DND-41 (cell line): Measurements from ENCODE around the gene CAND2.

Experiments
- ATAC-seq: fragments of 200-7000 bp; cut with Tn5 transposase; 3 replicates; pipeline ENCODE4 v1.9.1; 2021; ENCODE audit warnings: low read depth; ENCODE audit not compliant: insufficient read depth
- DNase-seq: peaks from one replicate; pipeline ENCODE4 v3.0.0-alpha.2; 2020
- H2AFZ ChIP-seq: 2 replicates; pipeline ENCODE4 v1.6.0; 2012; ENCODE audit warnings: low read depth, low read length
- H3K27ac ChIP-seq: 2 replicates; pipeline ENCODE4 v1.5.1; 2012; ENCODE audit warnings: low read length, inconsistent platforms
- H3K27me3 ChIP-seq: fragments of 200-600 bp; sonication (generic); 2 replicates; pipeline ENCODE4 v1.6.0; 2012; ENCODE audit warnings: low read length, mild to moderate bottlenecking, inconsistent platforms; ENCODE audit not compliant: insufficient read depth, poor library complexity
- H3K36me3 ChIP-seq: 2 replicates; pipeline ENCODE4 v1.5.1; 2012; ENCODE audit warnings: low read length, inconsistent platforms; ENCODE audit not compliant: insufficient read depth
- H3K4me1 ChIP-seq: 2 replicates; pipeline ENCODE4 v1.5.1; 2012; ENCODE audit warnings: mild to moderate bottlenecking, low read length; ENCODE audit not compliant: insufficient read depth
- H3K4me2 ChIP-seq: 2 replicates; pipeline ENCODE4 v1.6.0; 2012; ENCODE audit warnings: mild to moderate bottlenecking, moderate library complexity, low read length, inconsistent platforms; ENCODE audit not compliant: insufficient read depth
- H3K4me3 ChIP-seq, 2 experiments: fragments of 200-600 bp in 1 of 2; shearing (Covaris generic) in 1 of 2; 2 replicates each; pipeline ENCODE4 v1.5.1; 2012 to 2016; ENCODE audit warnings: inconsistent platforms in 2 of 2, low read length in 2 of 2, mild to moderate bottlenecking in 2 of 2, low read depth in 1 of 2, moderate library complexity in 1 of 2
- H3K79me2 ChIP-seq: 2 replicates; pipeline ENCODE4 v1.6.0; 2012; ENCODE audit warnings: low read length, inconsistent platforms; ENCODE audit not compliant: insufficient read depth
- H3K9ac ChIP-seq: 2 replicates; pipeline ENCODE4 v1.6.0; 2012; ENCODE audit warnings: low read depth, mild to moderate bottlenecking, inconsistent platforms, low read length, moderate library complexity
- H3K9me3 ChIP-seq: 2 replicates; pipeline ENCODE4 v1.5.1; 2012; ENCODE audit warnings: low read length, moderate library complexity, mild to moderate bottlenecking, inconsistent platforms; ENCODE audit not compliant: insufficient read depth, severe bottlenecking
- H4K20me1 ChIP-seq: 2 replicates; pipeline ENCODE4 v1.6.0; 2012; ENCODE audit warnings: low read length; ENCODE audit not compliant: insufficient read depth
- CTCF ChIP-seq: IDR thresholded peaks from 2 replicates; pipeline ENCODE4 v1.5.1; 2012; ENCODE audit warnings: borderline replicate concordance, low read length, moderate library complexity, mild to moderate bottlenecking; ENCODE audit not compliant: poor library complexity, severe bottlenecking; ENCODE audit errors: extremely low read depth
- EZH2 ChIP-seq: IDR thresholded peaks from 3 replicates; pipeline ENCODE4 v1.6.1; 2012; ENCODE audit warnings: borderline replicate concordance, low read depth, mild to moderate bottlenecking, moderate library complexity, low read length, inconsistent platforms; ENCODE audit not compliant: severe bottlenecking

Gene CAND2

DNA sequence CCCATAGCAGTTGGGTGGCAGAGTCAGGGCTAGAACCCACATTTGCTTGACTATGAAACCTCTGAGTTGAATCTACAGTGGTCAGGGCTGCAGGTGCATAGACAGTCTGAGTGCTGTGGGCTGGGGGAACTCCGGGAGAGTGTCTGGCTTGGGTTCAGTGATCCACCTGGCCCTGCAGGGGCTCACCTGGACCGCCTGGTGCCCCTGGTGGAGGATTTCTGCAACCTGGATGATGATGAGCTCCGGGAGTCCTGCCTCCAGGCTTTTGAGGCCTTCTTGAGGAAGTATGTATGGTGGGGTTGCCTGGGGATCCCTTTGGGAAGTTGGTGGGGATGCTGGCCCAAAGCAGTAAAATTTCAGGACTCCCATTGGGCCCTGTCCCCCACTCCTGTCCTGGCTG, 16.3 kb downstream of the CAND2 start:
- no peaks in the 10 kb centered on the region for H3K9me3 ChIP-seq
- DNase-seq (no peak), ATAC-seq (no peak)
- H3K4me3 ChIP-seq: no peak overlapping the region
- TF ChIP-seq CTCF: no peak
- TF ChIP-seq EZH2: no peak
- no peaks in the 10 kb centered on the region for H4K20me1 ChIP-seq
- no peaks in the 10 kb centered on the region for H3K4me1 ChIP-seq
- H2AFZ ChIP-seq: no peak overlapping the region
- no peak overlapping the region for H3K9ac ChIP-seq
- H3K79me2 ChIP-seq: no peaks in the 10 kb centered on the region
- peaks cover 49% of the 10 kb centered on the region for H3K36me3 ChIP-seq
- no peak overlapping the region for H3K4me2 ChIP-seq
- no peaks in the 10 kb centered on the region for H3K27me3 ChIP-seq
- H3K27ac ChIP-seq: no peak overlapping the region

- Histone ChIP-seq H3K36me3 (peaks cover 60% of the 10 kb centered on the region), H4K20me1 (no peaks in the 10 kb centered on the region), H3K79me2 (no peaks in the 10 kb centered on the region), H3K9ac (no peak overlapping the region), H3K4me1 (no peaks in the 10 kb centered on the region), H3K4me3 (no peak overlapping the region), H3K9me3 (no peaks in the 10 kb centered on the region), H3K4me2 (no peak overlapping the region), H3K27ac (no peak overlapping the region), H2AFZ (no peak overlapping the region), H3K27me3 (no peaks in the 10 kb centered on the region)
- ATAC-seq (no peak), DNase-seq (no peak)
- no peak for TF ChIP-seq EZH2
- no peak for TF ChIP-seq CTCF
Observed at GRCh38 chr3:12813967-12814366, 17.5 kb downstream of the CAND2 start.

DNA sequence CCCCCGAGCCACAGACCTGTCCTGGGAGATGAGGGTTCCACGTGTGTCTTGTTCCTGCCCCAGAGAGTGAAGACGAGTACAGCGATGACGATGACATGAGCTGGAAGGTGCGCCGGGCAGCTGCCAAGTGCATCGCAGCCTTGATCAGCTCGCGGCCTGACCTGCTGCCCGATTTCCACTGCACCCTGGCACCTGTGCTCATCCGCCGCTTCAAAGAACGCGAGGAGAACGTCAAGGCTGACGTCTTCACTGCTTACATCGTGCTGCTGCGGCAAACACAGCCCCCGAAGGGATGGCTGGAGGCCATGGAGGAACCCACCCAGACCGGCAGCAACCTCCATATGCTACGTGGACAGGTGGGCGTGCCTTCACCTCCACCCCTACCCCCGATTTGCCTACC, 18.6 kb downstream of the CAND2 start:
- Histone ChIP-seq H3K27ac (no peak overlapping the region), H4K20me1 (no peaks in the 10 kb centered on the region), H3K4me2 (no peak overlapping the region), H3K4me3 (no peak overlapping the region), H3K4me1 (no peaks in the 10 kb centered on the region), H2AFZ (no peak overlapping the region), H3K9me3 (no peaks in the 10 kb centered on the region), H3K79me2 (no peaks in the 10 kb centered on the region), H3K9ac (no peak overlapping the region), H3K36me3 (peaks cover 64% of the 10 kb centered on the region), H3K27me3 (no peaks in the 10 kb centered on the region)
- DNase-seq: no peak
- no peak for ATAC-seq
- TF ChIP-seq EZH2 (no peak), CTCF (no peak)

DNA sequence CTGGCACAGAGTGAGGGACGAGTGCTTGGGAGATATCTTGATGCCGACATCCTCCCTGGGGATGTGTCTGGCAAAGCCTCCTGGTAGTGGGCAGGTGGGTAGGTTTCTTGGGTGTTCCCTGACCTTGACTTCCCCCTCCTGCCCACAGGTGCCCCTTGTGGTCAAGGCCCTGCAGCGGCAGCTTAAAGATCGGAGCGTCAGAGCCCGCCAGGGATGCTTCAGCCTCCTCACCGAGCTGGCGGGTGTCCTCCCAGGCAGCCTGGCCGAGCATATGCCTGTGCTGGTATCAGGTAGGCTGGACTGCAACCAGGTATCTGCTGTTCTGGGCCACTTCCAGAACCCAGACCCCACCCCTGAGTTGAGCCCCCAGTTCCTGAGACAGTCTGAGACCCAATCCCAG, 19.2 kb downstream of the CAND2 start:
- no peak for ATAC-seq

More for the DNA sequence above, 19.2 kb downstream of the CAND2 start:
- Histone ChIP-seq H2AFZ (no peak overlapping the region), H3K79me2 (no peaks in the 10 kb centered on the region), H3K27ac (no peak overlapping the region), H3K9ac (no peak overlapping the region), H3K4me2 (no peak overlapping the region), H3K36me3 (peaks cover 67% of the 10 kb centered on the region), H3K4me3 (no peak overlapping the region), H3K9me3 (no peaks in the 10 kb centered on the region), H3K4me1 (no peaks in the 10 kb centered on the region), H4K20me1 (no peaks in the 10 kb centered on the region), H3K27me3 (no peaks in the 10 kb centered on the region)
- TF ChIP-seq CTCF (no peak), EZH2 (no peak)
- DNase-seq: no peak
